ENCODE results near the gene EXPH5. TPM values are rescaled to one million over a fixed set of nuclear protein-coding genes. Genes with fewer than 3 reads are reported as not detected.

EXPH5 gene
- total and polyA plus RNA-seq, 2 of the 8 experiments (the other 6 are each of a cell fraction or from before 2014, with no cell fraction given), result 1.1 to 11.5 TPM

DNA sequence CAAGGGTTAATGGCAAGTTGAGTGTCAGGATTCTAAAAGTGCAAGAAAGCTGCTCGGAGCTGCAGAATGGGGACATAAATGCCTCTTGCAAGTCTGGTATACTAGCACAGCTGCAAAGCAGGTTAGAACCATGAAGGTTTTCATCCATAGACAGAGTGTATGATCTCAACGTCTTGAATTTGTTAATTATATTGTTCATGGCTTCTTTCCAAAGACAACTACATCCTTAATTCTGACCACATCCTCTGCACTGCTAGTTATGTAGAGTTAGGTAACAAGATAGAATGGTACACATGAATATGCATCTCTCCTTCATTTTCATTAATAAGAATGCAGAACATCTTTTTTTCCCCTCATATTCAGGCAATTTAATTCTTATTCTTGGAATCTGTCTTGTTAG lies 34.2 kb downstream of the EXPH5 start (continued):
- TF ChIP-seq, protein P1, sequence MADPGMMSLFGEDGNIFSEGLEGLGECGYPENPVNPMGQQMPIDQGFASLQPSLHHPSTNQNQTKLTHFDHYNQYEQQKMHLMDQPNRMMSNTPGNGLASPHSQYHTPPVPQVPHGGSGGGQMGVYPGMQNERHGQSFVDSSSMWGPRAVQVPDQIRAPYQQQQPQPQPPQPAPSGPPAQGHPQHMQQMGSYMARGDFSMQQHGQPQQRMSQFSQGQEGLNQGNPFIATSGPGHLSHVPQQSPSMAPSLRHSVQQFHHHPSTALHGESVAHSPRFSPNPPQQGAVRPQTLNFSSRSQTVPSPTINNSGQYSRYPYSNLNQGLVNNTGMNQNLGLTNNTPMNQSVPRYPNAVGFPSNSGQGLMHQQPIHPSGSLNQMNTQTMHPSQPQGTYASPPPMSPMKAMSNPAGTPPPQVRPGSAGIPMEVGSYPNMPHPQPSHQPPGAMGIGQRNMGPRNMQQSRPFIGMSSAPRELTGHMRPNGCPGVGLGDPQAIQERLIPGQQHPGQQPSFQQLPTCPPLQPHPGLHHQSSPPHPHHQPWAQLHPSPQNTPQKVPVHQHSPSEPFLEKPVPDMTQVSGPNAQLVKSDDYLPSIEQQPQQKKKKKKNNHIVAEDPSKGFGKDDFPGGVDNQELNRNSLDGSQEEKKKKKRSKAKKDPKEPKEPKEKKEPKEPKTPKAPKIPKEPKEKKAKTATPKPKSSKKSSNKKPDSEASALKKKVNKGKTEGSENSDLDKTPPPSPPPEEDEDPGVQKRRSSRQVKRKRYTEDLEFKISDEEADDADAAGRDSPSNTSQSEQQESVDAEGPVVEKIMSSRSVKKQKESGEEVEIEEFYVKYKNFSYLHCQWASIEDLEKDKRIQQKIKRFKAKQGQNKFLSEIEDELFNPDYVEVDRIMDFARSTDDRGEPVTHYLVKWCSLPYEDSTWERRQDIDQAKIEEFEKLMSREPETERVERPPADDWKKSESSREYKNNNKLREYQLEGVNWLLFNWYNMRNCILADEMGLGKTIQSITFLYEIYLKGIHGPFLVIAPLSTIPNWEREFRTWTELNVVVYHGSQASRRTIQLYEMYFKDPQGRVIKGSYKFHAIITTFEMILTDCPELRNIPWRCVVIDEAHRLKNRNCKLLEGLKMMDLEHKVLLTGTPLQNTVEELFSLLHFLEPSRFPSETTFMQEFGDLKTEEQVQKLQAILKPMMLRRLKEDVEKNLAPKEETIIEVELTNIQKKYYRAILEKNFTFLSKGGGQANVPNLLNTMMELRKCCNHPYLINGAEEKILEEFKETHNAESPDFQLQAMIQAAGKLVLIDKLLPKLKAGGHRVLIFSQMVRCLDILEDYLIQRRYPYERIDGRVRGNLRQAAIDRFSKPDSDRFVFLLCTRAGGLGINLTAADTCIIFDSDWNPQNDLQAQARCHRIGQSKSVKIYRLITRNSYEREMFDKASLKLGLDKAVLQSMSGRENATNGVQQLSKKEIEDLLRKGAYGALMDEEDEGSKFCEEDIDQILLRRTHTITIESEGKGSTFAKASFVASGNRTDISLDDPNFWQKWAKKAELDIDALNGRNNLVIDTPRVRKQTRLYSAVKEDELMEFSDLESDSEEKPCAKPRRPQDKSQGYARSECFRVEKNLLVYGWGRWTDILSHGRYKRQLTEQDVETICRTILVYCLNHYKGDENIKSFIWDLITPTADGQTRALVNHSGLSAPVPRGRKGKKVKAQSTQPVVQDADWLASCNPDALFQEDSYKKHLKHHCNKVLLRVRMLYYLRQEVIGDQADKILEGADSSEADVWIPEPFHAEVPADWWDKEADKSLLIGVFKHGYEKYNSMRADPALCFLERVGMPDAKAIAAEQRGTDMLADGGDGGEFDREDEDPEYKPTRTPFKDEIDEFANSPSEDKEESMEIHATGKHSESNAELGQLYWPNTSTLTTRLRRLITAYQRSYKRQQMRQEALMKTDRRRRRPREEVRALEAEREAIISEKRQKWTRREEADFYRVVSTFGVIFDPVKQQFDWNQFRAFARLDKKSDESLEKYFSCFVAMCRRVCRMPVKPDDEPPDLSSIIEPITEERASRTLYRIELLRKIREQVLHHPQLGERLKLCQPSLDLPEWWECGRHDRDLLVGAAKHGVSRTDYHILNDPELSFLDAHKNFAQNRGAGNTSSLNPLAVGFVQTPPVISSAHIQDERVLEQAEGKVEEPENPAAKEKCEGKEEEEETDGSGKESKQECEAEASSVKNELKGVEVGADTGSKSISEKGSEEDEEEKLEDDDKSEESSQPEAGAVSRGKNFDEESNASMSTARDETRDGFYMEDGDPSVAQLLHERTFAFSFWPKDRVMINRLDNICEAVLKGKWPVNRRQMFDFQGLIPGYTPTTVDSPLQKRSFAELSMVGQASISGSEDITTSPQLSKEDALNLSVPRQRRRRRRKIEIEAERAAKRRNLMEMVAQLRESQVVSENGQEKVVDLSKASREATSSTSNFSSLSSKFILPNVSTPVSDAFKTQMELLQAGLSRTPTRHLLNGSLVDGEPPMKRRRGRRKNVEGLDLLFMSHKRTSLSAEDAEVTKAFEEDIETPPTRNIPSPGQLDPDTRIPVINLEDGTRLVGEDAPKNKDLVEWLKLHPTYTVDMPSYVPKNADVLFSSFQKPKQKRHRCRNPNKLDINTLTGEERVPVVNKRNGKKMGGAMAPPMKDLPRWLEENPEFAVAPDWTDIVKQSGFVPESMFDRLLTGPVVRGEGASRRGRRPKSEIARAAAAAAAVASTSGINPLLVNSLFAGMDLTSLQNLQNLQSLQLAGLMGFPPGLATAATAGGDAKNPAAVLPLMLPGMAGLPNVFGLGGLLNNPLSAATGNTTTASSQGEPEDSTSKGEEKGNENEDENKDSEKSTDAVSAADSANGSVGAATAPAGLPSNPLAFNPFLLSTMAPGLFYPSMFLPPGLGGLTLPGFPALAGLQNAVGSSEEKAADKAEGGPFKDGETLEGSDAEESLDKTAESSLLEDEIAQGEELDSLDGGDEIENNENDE (IDR thresholded peaks at IDR 0.05; ENCODE audit: insufficient replicate concordance, low read length), result no peak
- TF ChIP-seq CREB1 (IDR thresholded peaks at IDR 0.05) (no peak), KDM4A (IDR thresholded peaks at IDR 0.05; ENCODE audit: low read depth, low read length, severe bottlenecking) (no peak), TAF7 (optimal IDR thresholded peaks at IDR 0.05; ENCODE audit: borderline replicate concordance, low read depth, low read length) (no peak), RXRA (IDR thresholded peaks at IDR 0.05; ENCODE audit: insufficient read depth, low read depth, low read length) (no peak), TEAD4 (IDR thresholded peaks at IDR 0.05; ENCODE audit: low read depth, low read length) (no peak), KDM5A (IDR thresholded peaks at IDR 0.05; ENCODE audit: low read length) (no peak), GTF2F1 (IDR thresholded peaks at IDR 0.05; ENCODE audit: borderline replicate concordance, low read depth, low read length) (no peak), POLR2A (IDR thresholded peaks at IDR 0.05; ENCODE audit: control extremely low read depth in 1 of 2, low read depth in 2 of 2, low read length in 2 of 2) (no peak), MAFK (IDR thresholded peaks at IDR 0.05; ENCODE audit: low read depth, low read length) (no peak)
- TF ChIP-seq, protein P2, sequence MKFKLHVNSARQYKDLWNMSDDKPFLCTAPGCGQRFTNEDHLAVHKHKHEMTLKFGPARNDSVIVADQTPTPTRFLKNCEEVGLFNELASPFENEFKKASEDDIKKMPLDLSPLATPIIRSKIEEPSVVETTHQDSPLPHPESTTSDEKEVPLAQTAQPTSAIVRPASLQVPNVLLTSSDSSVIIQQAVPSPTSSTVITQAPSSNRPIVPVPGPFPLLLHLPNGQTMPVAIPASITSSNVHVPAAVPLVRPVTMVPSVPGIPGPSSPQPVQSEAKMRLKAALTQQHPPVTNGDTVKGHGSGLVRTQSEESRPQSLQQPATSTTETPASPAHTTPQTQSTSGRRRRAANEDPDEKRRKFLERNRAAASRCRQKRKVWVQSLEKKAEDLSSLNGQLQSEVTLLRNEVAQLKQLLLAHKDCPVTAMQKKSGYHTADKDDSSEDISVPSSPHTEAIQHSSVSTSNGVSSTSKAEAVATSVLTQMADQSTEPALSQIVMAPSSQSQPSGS (IDR thresholded peaks at IDR 0.05; ENCODE audit: low read length), result no peak
